HCT116 (cell line): ENCODE results near the gene SLC52A3. TPM values are rescaled to one million over a fixed set of nuclear protein-coding genes. Genes with fewer than 3 reads are reported as not detected.

Experiments used
- ATAC-seq: fragments of 200-7000 bp; cut with Tn5 transposase; 2 replicates; pipeline ENCODE4 v1.9.1; 2020; ENCODE audit warnings: mild to moderate bottlenecking, moderate library complexity
- BruUV-seq: library from RNA; stranded (reverse); fragments of 400-500 nt; replicated peaks from 2 replicates; lab custom pipeline; 2021; lab: Mats Ljungman, UMichigan
- CTCF ChIA-PET: fragments of 300-600 bp; sonication (Branson Sonifier 250); formaldehyde crosslinking; loops from one replicate; lab custom pipeline; 2021; ENCODE audit warnings: antibody characterized with exemption; lab: Charles Lee
- POLR2A ChIA-PET: fragments of 300-600, 350-600 bp; sonication (Branson Sonifier 250); formaldehyde crosslinking; loops from one replicate; lab custom pipeline; 2021; ENCODE audit warnings: antibody characterized with exemption; lab: Charles Lee
- RAD21 ChIA-PET, 2 experiments: fragments of 300-600 bp; sonication (Branson Sonifier 250); formaldehyde crosslinking; loops; one replicate each; lab custom pipeline; 2023; ENCODE audit warnings: low total read pairs in 2 of 2; ENCODE audit not compliant: uncharacterized antibody in 2 of 2, unreplicated experiment in 2 of 2, low non-redundant PET in 1 of 2; lab: Charles Lee
- DNase-seq: peaks from one replicate; pipeline ENCODE4 v3.0.0-alpha.2; 2010; ENCODE audit warnings: low read depth, low spot score
- H2AFZ ChIP-seq: fragments of 200-600 bp; shearing (Covaris generic), sonication (generic); 2 replicates; pipeline ENCODE4 v1.6.1; 2017; ENCODE audit warnings: low read depth, mixed run types, mixed read lengths, antibody characterized with exemption, low read length; ENCODE audit not compliant: poor library complexity, severe bottlenecking
- H3K27ac ChIP-seq: 2 replicates; pipeline ENCODE4 v1.5.1; 2012; ENCODE audit warnings: low read depth, low read length
- H3K27me3 ChIP-seq: fragments of 200-600 bp; sonication (generic); 2 replicates; pipeline ENCODE4 v1.6.1; 2016; ENCODE audit warnings: mixed run types, low read length, mixed read lengths; ENCODE audit not compliant: insufficient read depth
- H3K36me3 ChIP-seq, 2 experiments: fragments of 200-500 bp in 1 of 2; fragments of 200-600 bp in 1 of 2; sonication (Bioruptor generic) in 1 of 2; sonication (generic) in 1 of 2; 2 replicates each; pipeline versions ENCODE4 v1.5.1 to v1.6.1; 2014 to 2016; ENCODE audit warnings: low read length in 2 of 2, inconsistent platforms in 1 of 2, mixed read lengths in 1 of 2, mixed run types in 1 of 2; ENCODE audit not compliant: insufficient read depth in 2 of 2, control insufficient read depth in 1 of 2
- H3K4me1 ChIP-seq, 2 experiments: fragments of 200-600 bp in 1 of 2; sonication (generic) in 1 of 2; 2 replicates each; pipeline versions ENCODE4 v1.5.1 to v1.6.1; 2012 to 2017; ENCODE audit warnings: low read length in 2 of 2, inconsistent platforms in 1 of 2, mild to moderate bottlenecking in 1 of 2, mixed read lengths in 1 of 2, mixed run types in 1 of 2, moderate library complexity in 1 of 2; ENCODE audit not compliant: insufficient read depth in 2 of 2, control insufficient read depth in 1 of 2
- H3K4me2 ChIP-seq: fragments of 200-600 bp; sonication (generic); 2 replicates; pipeline ENCODE4 v1.6.1; 2017; ENCODE audit warnings: mixed run types, low read length, mixed read lengths
- H3K4me3 ChIP-seq, 2 experiments: fragments of 200-600 bp in 1 of 2; sonication (generic) in 1 of 2; replicated peaks in 1 of 2; 2 replicates each; pipeline ENCODE4 v1.5.1; 2011 to 2016; ENCODE audit warnings: low read length in 2 of 2, control low read depth in 1 of 2, low read depth in 1 of 2, mild to moderate bottlenecking in 1 of 2, mixed read lengths in 1 of 2, mixed run types in 1 of 2
- H3K79me2 ChIP-seq: fragments of 200-600 bp; sonication (generic); 2 replicates; pipeline ENCODE4 v1.6.1; 2017; ENCODE audit warnings: mild to moderate bottlenecking, mixed run types, low read length, moderate library complexity, mixed read lengths; ENCODE audit not compliant: insufficient read depth
- H3K9ac ChIP-seq: fragments of 200-600 bp; sonication (generic); 2 replicates; pipeline ENCODE4 v1.6.1; 2016; ENCODE audit warnings: low read length, mixed read lengths
- H3K9me2 ChIP-seq: fragments of 200-600 bp; sonication (generic), shearing (Covaris generic); 2 replicates; pipeline ENCODE4 v1.6.1; 2017; ENCODE audit warnings: mixed run types, mild to moderate bottlenecking, moderate library complexity; ENCODE audit not compliant: insufficient read depth
- H3K9me3 ChIP-seq, 2 experiments: fragments of 200-500 bp in 1 of 2; fragments of 200-600 bp in 1 of 2; sonication (Bioruptor generic) in 1 of 2; sonication (generic) in 1 of 2; 2 replicates each; pipeline ENCODE4 v1.6.1; 2014 to 2017; ENCODE audit warnings: low read length in 2 of 2, mixed read lengths in 2 of 2, inconsistent platforms in 1 of 2, low read depth in 1 of 2, mild to moderate bottlenecking in 1 of 2, mixed run types in 1 of 2, moderate library complexity in 1 of 2; ENCODE audit not compliant: control insufficient read depth in 1 of 2, insufficient read depth in 1 of 2
- H4K20me1 ChIP-seq: fragments of 200-600 bp; sonication (generic), shearing (Covaris generic); 2 replicates; pipeline ENCODE4 v1.6.1; 2017; ENCODE audit warnings: mixed run types, mild to moderate bottlenecking, moderate library complexity; ENCODE audit not compliant: insufficient read depth
- CBX3 ChIP-seq: IDR thresholded peaks from 2 replicates; pipeline ENCODE4 v1.6.1; 2012; ENCODE audit warnings: low read depth
- EGR1 ChIP-seq: IDR thresholded peaks from 2 replicates; pipeline ENCODE4 v1.6.1; 2012; ENCODE audit warnings: low read depth
- FOSL1 ChIP-seq: IDR thresholded peaks from 2 replicates; pipeline ENCODE4 v1.6.1; 2012; ENCODE audit warnings: low read depth
- JUND ChIP-seq: IDR thresholded peaks from 2 replicates; pipeline ENCODE4 v1.6.1; 2012
- RAD21 ChIP-seq: IDR thresholded peaks from 2 replicates; pipeline ENCODE4 v1.6.1; 2012; ENCODE audit warnings: low read depth, mild to moderate bottlenecking
- SP1 ChIP-seq: IDR thresholded peaks from 2 replicates; pipeline ENCODE4 v1.6.1; 2012; ENCODE audit warnings: low read depth
- TCF7L2 ChIP-seq: IDR thresholded peaks from 2 replicates; pipeline ENCODE4 v1.7.0; 2011; ENCODE audit warnings: borderline replicate concordance, inconsistent platforms; ENCODE audit not compliant: insufficient read depth, insufficient read length; ENCODE audit errors: extremely low read depth
- ZNF274 ChIP-seq: fragments of 200-500 bp; sonication (Bioruptor generic); IDR thresholded peaks from 2 replicates; pipeline ENCODE4 v1.6.1; 2014; ENCODE audit warnings: mild to moderate bottlenecking, low read depth, low read length, inconsistent platforms
- intact Hi-C: fragments of 100-400 bp; cut with micrococcal nuclease; formaldehyde crosslinking; loops from 2 replicates; pipeline ENCODE4 v1.10.0; 2022
- total RNA-seq: library from RNA; stranded (reverse); gene quantifications from one replicate; pipeline ENCODE4 v1.2.1, GENCODE V29; 2021; ENCODE audit not compliant: unreplicated experiment
- TF ChIP-seq, protein P1 (sequence below), 3 experiments: fragments of 200-600 bp in 1 of 3; sonication (generic) in 1 of 3; IDR thresholded peaks in 2 of 3; conservative IDR thresholded peaks in 1 of 3; 2 replicates each; pipeline ENCODE4 v1.5.1; 2012 to 2017; ENCODE audit warnings: low read depth in 2 of 3, low read length in 2 of 3, antibody characterized with exemption in 1 of 3, borderline replicate concordance in 1 of 3, control low read depth in 1 of 3, mild to moderate bottlenecking in 1 of 3, mixed read lengths in 1 of 3, mixed run types in 1 of 3, moderate library complexity in 1 of 3; ENCODE audit not compliant: insufficient read depth in 1 of 3
- TF ChIP-seq, protein P2 (sequence below): IDR thresholded peaks from 2 replicates; pipeline ENCODE4 v1.6.1; 2012; ENCODE audit warnings: low read depth
- TF ChIP-seq, protein P3 (sequence below): IDR thresholded peaks from 2 replicates; pipeline ENCODE4 v1.6.1; 2011; ENCODE audit warnings: mild to moderate bottlenecking, low read length, moderate library complexity; ENCODE audit not compliant: insufficient replicate concordance; ENCODE audit errors: extremely low read depth
- TF ChIP-seq, protein P4 (sequence below): IDR thresholded peaks from 2 replicates; pipeline ENCODE4 v1.6.1; 2012

Gene SLC52A3
- total RNA-seq, 1 experiment from 2014 or later = 10.2 TPM

DNA sequence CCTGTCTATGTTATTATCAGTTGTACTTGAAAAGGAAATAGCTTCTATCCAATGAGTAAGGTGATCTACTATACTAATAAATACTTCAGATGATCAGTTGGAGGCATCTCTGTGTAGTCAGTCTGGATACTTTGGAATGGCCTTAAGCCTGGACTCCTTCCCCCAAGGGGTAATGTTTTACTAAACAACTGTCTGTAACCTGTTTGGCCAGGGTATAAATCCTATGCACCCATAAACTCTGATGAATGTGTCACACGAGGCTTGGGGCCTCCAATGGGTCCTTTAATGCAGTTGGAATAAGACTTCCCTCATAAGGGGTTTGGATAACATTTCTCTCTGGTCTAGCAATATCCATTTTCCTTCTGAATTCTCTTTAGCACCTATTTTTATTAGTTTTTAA lies 19.5 kb upstream of the SLC52A3 start:
- CTCF ChIA-PET = no interaction called here
- Histone ChIP-seq H3K9me2 (no peaks in the 10 kb centered on the region), H3K79me2 (no peaks in the 10 kb centered on the region), H3K36me3 (no peaks in the 10 kb centered on the region), H3K9me3 (peaks cover 0 to 9% of the 10 kb centered on the region in 2 experiments; a peak in 1 of 4 replicates), H3K9ac (no peak overlapping the region), H3K4me2 (no peak overlapping the region), H4K20me1 (no peaks in the 10 kb centered on the region), H3K27me3 (no peaks in the 10 kb centered on the region), H3K4me3 (no peak overlapping the region), H3K4me1 (no peaks in the 10 kb centered on the region), H3K27ac (no peak overlapping the region), H2AFZ (no peak overlapping the region)
- TF ChIP-seq CBX3 = no peak
- POLR2A ChIA-PET = no interaction called here
- DNase-seq = no peak
- RAD21 ChIA-PET = no interaction called here
- no TSS peak for BruUV-seq
- intact Hi-C loops = no loop called here
- ATAC-seq = no peak

DNA sequence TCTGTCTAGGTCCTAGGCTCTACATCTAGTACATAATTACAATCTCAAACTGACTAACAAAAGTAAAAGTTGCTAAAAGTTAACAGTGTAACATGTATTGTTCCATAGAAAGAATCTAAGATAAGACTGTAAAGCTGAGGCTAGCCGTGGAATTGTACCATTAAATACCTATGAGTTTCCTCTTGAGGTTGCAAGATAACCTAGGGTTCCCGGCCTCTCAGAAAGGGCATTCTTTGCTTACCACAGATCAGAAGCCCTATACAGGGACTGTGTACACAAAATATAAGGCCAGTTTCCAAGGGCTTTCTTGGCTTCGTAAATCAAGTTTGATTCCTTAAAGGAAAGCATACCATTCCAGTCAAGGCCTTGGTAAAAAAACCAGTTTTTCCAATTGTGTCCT lies 11.5 kb upstream of the SLC52A3 start:
- DNase-seq (no peak), ATAC-seq (no peak)
- no peaks in the 10 kb centered on the region for H3K27me3 ChIP-seq
- H3K9ac ChIP-seq = no peak overlapping the region
- ChIA-PET RAD21 (no interaction called here), CTCF (interaction anchor here (1.3 kb wide), 1 partner anchor 11 kb away, joined by 4 read pairs; the partner anchor contains the start of gene SLC52A3), POLR2A (no interaction called here)
- no TSS peak for BruUV-seq
- H3K9me3 ChIP-seq = peaks cover 0 to 9% of the 10 kb centered on the region in 2 experiments; a peak in 1 of 4 replicates
- H2AFZ ChIP-seq = no peak overlapping the region
- H3K79me2 ChIP-seq = no peaks in the 10 kb centered on the region
- no peaks in the 10 kb centered on the region for H3K36me3 ChIP-seq
- no peak overlapping the region for H3K27ac ChIP-seq
- H3K9me2 ChIP-seq = no peaks in the 10 kb centered on the region
- peaks cover 4 to 16% of the 10 kb centered on the region in 2 experiments; a peak in 3 of 4 replicates for H3K4me1 ChIP-seq
- no peak overlapping the region for H3K4me2 ChIP-seq
- no peaks in the 10 kb centered on the region for H4K20me1 ChIP-seq
- H3K4me3 ChIP-seq = no peak overlapping the region
- intact Hi-C loops = no loop called here
- TF ChIP-seq JUND (no peak), TCF7L2 (no peak), FOSL1 (no peak), EGR1 (no peak), CBX3 (no peak), ZNF274 (no peak), RAD21 (no peak), SP1 (no peak)
- TF ChIP-seq, protein P1, sequence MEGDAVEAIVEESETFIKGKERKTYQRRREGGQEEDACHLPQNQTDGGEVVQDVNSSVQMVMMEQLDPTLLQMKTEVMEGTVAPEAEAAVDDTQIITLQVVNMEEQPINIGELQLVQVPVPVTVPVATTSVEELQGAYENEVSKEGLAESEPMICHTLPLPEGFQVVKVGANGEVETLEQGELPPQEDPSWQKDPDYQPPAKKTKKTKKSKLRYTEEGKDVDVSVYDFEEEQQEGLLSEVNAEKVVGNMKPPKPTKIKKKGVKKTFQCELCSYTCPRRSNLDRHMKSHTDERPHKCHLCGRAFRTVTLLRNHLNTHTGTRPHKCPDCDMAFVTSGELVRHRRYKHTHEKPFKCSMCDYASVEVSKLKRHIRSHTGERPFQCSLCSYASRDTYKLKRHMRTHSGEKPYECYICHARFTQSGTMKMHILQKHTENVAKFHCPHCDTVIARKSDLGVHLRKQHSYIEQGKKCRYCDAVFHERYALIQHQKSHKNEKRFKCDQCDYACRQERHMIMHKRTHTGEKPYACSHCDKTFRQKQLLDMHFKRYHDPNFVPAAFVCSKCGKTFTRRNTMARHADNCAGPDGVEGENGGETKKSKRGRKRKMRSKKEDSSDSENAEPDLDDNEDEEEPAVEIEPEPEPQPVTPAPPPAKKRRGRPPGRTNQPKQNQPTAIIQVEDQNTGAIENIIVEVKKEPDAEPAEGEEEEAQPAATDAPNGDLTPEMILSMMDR (IDR thresholded peaks at IDR 0.05 in 2 of 3, conservative IDR thresholded peaks at IDR 0.05 in 1 of 3; ENCODE audit: borderline replicate concordance in 1 of 3, insufficient read depth in 1 of 3, low read depth in 2 of 3, low read length in 2 of 3) = no peak
- TF ChIP-seq, protein P2, sequence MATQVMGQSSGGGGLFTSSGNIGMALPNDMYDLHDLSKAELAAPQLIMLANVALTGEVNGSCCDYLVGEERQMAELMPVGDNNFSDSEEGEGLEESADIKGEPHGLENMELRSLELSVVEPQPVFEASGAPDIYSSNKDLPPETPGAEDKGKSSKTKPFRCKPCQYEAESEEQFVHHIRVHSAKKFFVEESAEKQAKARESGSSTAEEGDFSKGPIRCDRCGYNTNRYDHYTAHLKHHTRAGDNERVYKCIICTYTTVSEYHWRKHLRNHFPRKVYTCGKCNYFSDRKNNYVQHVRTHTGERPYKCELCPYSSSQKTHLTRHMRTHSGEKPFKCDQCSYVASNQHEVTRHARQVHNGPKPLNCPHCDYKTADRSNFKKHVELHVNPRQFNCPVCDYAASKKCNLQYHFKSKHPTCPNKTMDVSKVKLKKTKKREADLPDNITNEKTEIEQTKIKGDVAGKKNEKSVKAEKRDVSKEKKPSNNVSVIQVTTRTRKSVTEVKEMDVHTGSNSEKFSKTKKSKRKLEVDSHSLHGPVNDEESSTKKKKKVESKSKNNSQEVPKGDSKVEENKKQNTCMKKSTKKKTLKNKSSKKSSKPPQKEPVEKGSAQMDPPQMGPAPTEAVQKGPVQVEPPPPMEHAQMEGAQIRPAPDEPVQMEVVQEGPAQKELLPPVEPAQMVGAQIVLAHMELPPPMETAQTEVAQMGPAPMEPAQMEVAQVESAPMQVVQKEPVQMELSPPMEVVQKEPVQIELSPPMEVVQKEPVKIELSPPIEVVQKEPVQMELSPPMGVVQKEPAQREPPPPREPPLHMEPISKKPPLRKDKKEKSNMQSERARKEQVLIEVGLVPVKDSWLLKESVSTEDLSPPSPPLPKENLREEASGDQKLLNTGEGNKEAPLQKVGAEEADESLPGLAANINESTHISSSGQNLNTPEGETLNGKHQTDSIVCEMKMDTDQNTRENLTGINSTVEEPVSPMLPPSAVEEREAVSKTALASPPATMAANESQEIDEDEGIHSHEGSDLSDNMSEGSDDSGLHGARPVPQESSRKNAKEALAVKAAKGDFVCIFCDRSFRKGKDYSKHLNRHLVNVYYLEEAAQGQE = no peak
- TF ChIP-seq, protein P3, sequence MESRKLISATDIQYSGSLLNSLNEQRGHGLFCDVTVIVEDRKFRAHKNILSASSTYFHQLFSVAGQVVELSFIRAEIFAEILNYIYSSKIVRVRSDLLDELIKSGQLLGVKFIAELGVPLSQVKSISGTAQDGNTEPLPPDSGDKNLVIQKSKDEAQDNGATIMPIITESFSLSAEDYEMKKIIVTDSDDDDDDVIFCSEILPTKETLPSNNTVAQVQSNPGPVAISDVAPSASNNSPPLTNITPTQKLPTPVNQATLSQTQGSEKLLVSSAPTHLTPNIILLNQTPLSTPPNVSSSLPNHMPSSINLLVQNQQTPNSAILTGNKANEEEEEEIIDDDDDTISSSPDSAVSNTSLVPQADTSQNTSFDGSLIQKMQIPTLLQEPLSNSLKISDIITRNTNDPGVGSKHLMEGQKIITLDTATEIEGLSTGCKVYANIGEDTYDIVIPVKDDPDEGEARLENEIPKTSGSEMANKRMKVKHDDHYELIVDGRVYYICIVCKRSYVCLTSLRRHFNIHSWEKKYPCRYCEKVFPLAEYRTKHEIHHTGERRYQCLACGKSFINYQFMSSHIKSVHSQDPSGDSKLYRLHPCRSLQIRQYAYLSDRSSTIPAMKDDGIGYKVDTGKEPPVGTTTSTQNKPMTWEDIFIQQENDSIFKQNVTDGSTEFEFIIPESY = no peak
- TF ChIP-seq, protein P4, sequence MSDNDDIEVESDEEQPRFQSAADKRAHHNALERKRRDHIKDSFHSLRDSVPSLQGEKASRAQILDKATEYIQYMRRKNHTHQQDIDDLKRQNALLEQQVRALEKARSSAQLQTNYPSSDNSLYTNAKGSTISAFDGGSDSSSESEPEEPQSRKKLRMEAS = no peak
